KMS-11 (cell line): ENCODE measurements around the gene BCOR.

Source experiments
- H2AFZ ChIP-seq: fragments of 200-600 bp; sonication (generic); 2 replicates; pipeline ENCODE4 v1.6.1; 2016; ENCODE audit warnings: antibody characterized with exemption, mixed run types, low read depth
- H3K27ac ChIP-seq: fragments of 200-600 bp; sonication (generic); 2 replicates; pipeline ENCODE4 v1.6.1; 2016; ENCODE audit warnings: mild to moderate bottlenecking, mixed run types
- H3K27me3 ChIP-seq: fragments of 200-600 bp; sonication (generic); 2 replicates; pipeline ENCODE4 v1.6.1; 2017; ENCODE audit warnings: mild to moderate bottlenecking, low read depth, mixed run types, moderate library complexity; ENCODE audit not compliant: insufficient read depth
- H3K36me3 ChIP-seq: fragments of 200-600 bp; sonication (generic); 2 replicates; pipeline ENCODE4 v1.6.1; 2017; ENCODE audit warnings: mild to moderate bottlenecking, mixed run types; ENCODE audit not compliant: insufficient read depth
- H3K4me1 ChIP-seq: fragments of 200-600 bp; sonication (generic); 2 replicates; pipeline ENCODE4 v1.6.1; 2016; ENCODE audit warnings: mild to moderate bottlenecking, low read depth, mixed run types; ENCODE audit not compliant: poor library complexity, severe bottlenecking
- H3K4me2 ChIP-seq: fragments of 200-600 bp; sonication (generic); 2 replicates; pipeline ENCODE4 v1.7.0; 2016; ENCODE audit warnings: mild to moderate bottlenecking, mixed run types
- H3K4me3 ChIP-seq: fragments of 200-600 bp; sonication (generic); IDR thresholded peaks from 2 replicates; pipeline ENCODE4 v1.6.1; 2017; ENCODE audit warnings: low read depth, low read length, mixed read lengths; ENCODE audit not compliant: insufficient read depth
- H3K79me2 ChIP-seq: fragments of 200-600 bp; sonication (generic); 2 replicates; pipeline ENCODE4 v1.6.1; 2016; ENCODE audit warnings: low read depth, mixed run types; ENCODE audit not compliant: insufficient read depth
- H3K9ac ChIP-seq: fragments of 200-600 bp; sonication (generic); 2 replicates; pipeline ENCODE4 v1.6.1; 2016; ENCODE audit warnings: mild to moderate bottlenecking, mixed run types
- H4K20me1 ChIP-seq: fragments of 200-600 bp; sonication (generic); 2 replicates; pipeline ENCODE4 v1.6.1; 2016; ENCODE audit warnings: mild to moderate bottlenecking, mixed run types; ENCODE audit not compliant: insufficient read depth
- CTCF ChIP-seq: fragments of 200-600 bp; sonication (generic); conservative IDR thresholded peaks from 2 replicates; pipeline ENCODE4 v1.6.1; 2017; ENCODE audit warnings: low read depth, mild to moderate bottlenecking, antibody characterized with exemption, low read length, moderate library complexity, mixed read lengths

Gene BCOR

GRCh38 chrX:40010550-40011321 lies 87.0 kb downstream of the BCOR start:
- H3K4me3 ChIP-seq: no peak overlapping the region
- no peaks in the 10 kb centered on the region for H3K79me2 ChIP-seq
- no peaks in the 10 kb centered on the region for H4K20me1 ChIP-seq
- no peak overlapping the region for H3K27ac ChIP-seq
- H3K4me1 ChIP-seq: no peaks in the 10 kb centered on the region
- no peak overlapping the region for H3K9ac ChIP-seq
- no peaks in the 10 kb centered on the region for H3K36me3 ChIP-seq
- H3K27me3 ChIP-seq: no peaks in the 10 kb centered on the region
- no peak overlapping the region for H2AFZ ChIP-seq
- TF ChIP-seq CTCF: no peak
- no peak overlapping the region for H3K4me2 ChIP-seq

- Histone ChIP-seq H3K4me1 (no peaks in the 10 kb centered on the region), H3K4me3 (no peak overlapping the region), H3K9ac (no peak overlapping the region), H3K4me2 (no peak overlapping the region), H4K20me1 (no peaks in the 10 kb centered on the region), H3K36me3 (no peaks in the 10 kb centered on the region), H3K27ac (no peak overlapping the region), H2AFZ (no peak overlapping the region), H3K79me2 (no peaks in the 10 kb centered on the region), H3K27me3 (no peaks in the 10 kb centered on the region)
- no peak for TF ChIP-seq CTCF
These were observed 87.9 kb downstream of the BCOR start for GRCh38 chrX:40009890-40010289.

GRCh38 chrX:40009462-40009851 lies 88.3 kb downstream of the BCOR start:
- no peak for TF ChIP-seq CTCF
- no peak overlapping the region for H3K4me3 ChIP-seq
- no peak overlapping the region for H3K9ac ChIP-seq
- no peaks in the 10 kb centered on the region for H3K36me3 ChIP-seq
- no peak overlapping the region for H3K4me2 ChIP-seq
- H2AFZ ChIP-seq: no peak overlapping the region
- H3K4me1 ChIP-seq: no peaks in the 10 kb centered on the region
- H4K20me1 ChIP-seq: no peaks in the 10 kb centered on the region
- H3K27ac ChIP-seq: no peak overlapping the region
- no peaks in the 10 kb centered on the region for H3K27me3 ChIP-seq
- no peaks in the 10 kb centered on the region for H3K79me2 ChIP-seq

GRCh38 chrX:40008791-40009461 lies 88.8 kb downstream of the BCOR start:
- Histone ChIP-seq H3K4me3 (no peak overlapping the region), H4K20me1 (no peaks in the 10 kb centered on the region), H3K4me2 (no peak overlapping the region)

More at GRCh38 chrX:40008791-40009461, 88.8 kb downstream of the BCOR start:
- Histone ChIP-seq H3K27ac (no peak overlapping the region), H3K27me3 (no peaks in the 10 kb centered on the region), H3K36me3 (no peaks in the 10 kb centered on the region), H2AFZ (no peak overlapping the region), H3K79me2 (no peaks in the 10 kb centered on the region), H3K9ac (no peak overlapping the region), H3K4me1 (no peaks in the 10 kb centered on the region)
- no peak for TF ChIP-seq CTCF
